Measurements from ENCODE around the gene EXOC5. TPM values are rescaled to one million over a fixed set of nuclear protein-coding genes. Genes with fewer than 3 reads are reported as not detected.

The EXOC5 gene
- total and polyA plus RNA-seq, 4 donors = 13.7 to 75.1 (median 47.1) TPM

GRCh38 chr14:57293866-57294837, 25.4 kb upstream of the EXOC5 start:
- WGBS, 2 donors = 96 to 97% methylated on average over 1 of the region's 1 CpG

GRCh38 chr14:57291692-57292647, 23.3 kb upstream of the EXOC5 start:
- 61 to 65% methylated on average over 6 of the region's 6 CpGs for WGBS, 2 donors
- no peak overlapping the region for H3K27ac ChIP-seq (ENCODE audit: low read depth in 1 of 2, low read length in 2 of 2)
- intact Hi-C loops (cut with DNase I) = no loop called here
- H3K4me3 ChIP-seq (ENCODE audit: low read length in 2 of 2) = no peak overlapping the region
- H3K36me3 ChIP-seq (ENCODE audit: control insufficient read depth in 1 of 2, insufficient read depth in 2 of 2, low read length in 1 of 2) = peaks cover 0 to 3% of the 10 kb centered on the region in 2 donors
- H3K27me3 ChIP-seq (ENCODE audit: control insufficient read depth in 1 of 2, insufficient read depth in 2 of 2, low read length in 1 of 2) = no peaks in the 10 kb centered on the region
- no peaks in the 10 kb centered on the region for H3K4me1 ChIP-seq (ENCODE audit: control insufficient read depth in 1 of 2, insufficient read depth in 2 of 2, low read length in 2 of 2)
- DNase-seq (no peak), ATAC-seq (ENCODE audit: low FRiP score) (no peak)
- H3K9me3 ChIP-seq (ENCODE audit: control insufficient read depth, low read length) = no peaks in the 10 kb centered on the region

More at GRCh38 chr14:57293866-57294837, 25.4 kb upstream of the EXOC5 start:
- Histone ChIP-seq H3K36me3 (ENCODE audit: control insufficient read depth in 1 of 2, insufficient read depth in 2 of 2, low read length in 1 of 2) (no peaks in the 10 kb centered on the region), H3K4me1 (ENCODE audit: control insufficient read depth in 1 of 2, insufficient read depth in 2 of 2, low read length in 2 of 2) (no peaks in the 10 kb centered on the region), H3K27ac (ENCODE audit: low read depth in 1 of 2, low read length in 2 of 2) (no peak overlapping the region), H3K27me3 (ENCODE audit: control insufficient read depth in 1 of 2, insufficient read depth in 2 of 2, low read length in 1 of 2) (no peaks in the 10 kb centered on the region), H3K9me3 (ENCODE audit: control insufficient read depth, low read length) (no peaks in the 10 kb centered on the region), H3K4me3 (ENCODE audit: low read length in 2 of 2) (no peak overlapping the region)
- intact Hi-C loops (cut with DNase I) = no loop called here
- ATAC-seq (ENCODE audit: low FRiP score) (no peak), DNase-seq (no peak)

DNA sequence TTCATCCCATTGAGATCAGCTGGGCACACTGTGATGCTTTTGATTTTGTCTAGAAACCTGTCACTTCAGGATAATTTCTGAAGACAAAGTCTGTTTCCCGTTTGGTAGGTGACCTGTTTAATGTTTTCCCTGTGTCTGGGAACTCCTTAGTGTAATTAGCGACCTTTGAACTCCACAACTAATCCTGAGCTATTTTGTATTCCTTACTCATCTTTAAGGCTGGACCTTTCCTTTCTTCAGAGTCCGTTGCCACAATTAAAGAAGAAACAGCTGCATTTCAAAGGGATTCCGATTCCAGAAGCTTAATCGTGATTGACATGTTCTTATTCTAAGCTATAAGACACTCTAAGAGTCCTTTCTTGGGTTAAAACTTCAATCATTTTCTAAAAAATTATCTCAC, 22.0 kb upstream of the EXOC5 start:
- intact Hi-C loops (cut with DNase I) = no loop called here

DNA sequence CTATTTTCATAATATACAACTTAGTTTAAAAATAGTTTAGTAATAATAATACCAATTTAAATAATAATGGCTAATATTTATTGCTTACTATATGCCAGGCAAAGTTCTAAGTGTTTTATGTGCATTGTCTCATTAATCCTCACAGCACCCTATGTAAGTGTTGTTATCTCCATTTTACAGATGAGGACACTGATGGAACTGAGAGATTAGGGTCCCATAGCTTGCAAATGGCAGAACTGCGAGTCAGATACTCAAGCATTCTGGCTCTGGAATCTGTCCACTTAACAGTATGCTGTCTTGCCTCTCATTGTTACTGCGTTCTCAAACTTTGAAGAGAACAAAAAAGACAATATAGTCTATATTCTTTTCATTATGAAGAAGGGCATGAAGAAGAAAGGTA, 19.0 kb upstream of the EXOC5 start:
- peaks cover 0 to 7% of the 10 kb centered on the region in 2 donors for H3K36me3 ChIP-seq (ENCODE audit: control insufficient read depth in 1 of 2, insufficient read depth in 2 of 2, low read length in 1 of 2)
- intact Hi-C loops (cut with DNase I) = no loop called here

More for the DNA sequence above, 22.0 kb upstream of the EXOC5 start:
- Histone ChIP-seq H3K27ac (ENCODE audit: low read depth in 1 of 2, low read length in 2 of 2) (no peak overlapping the region), H3K27me3 (ENCODE audit: control insufficient read depth in 1 of 2, insufficient read depth in 2 of 2, low read length in 1 of 2) (no peaks in the 10 kb centered on the region), H3K4me3 (ENCODE audit: low read length in 2 of 2) (no peak overlapping the region), H3K9me3 (ENCODE audit: control insufficient read depth, low read length) (no peaks in the 10 kb centered on the region), H3K4me1 (ENCODE audit: control insufficient read depth in 1 of 2, insufficient read depth in 2 of 2, low read length in 2 of 2) (no peaks in the 10 kb centered on the region), H3K36me3 (ENCODE audit: control insufficient read depth in 1 of 2, insufficient read depth in 2 of 2, low read length in 1 of 2) (peaks cover 0 to 3% of the 10 kb centered on the region in 2 donors)
- ATAC-seq (ENCODE audit: low FRiP score) (no peak), DNase-seq (no peak)
- 80% methylated on average over 5 of the region's 5 CpGs for WGBS, 2 donors

GRCh38 chr14:57277062-57277461, 8.4 kb upstream of the EXOC5 start:
- WGBS, 2 donors = 96 to 97% methylated on average over 3 of the region's 3 CpGs
- ATAC-seq (ENCODE audit: low FRiP score) = no peak
- Histone ChIP-seq H3K36me3 (ENCODE audit: control insufficient read depth in 1 of 2, insufficient read depth in 2 of 2, low read length in 1 of 2) (peaks cover 0 to 3% of the 10 kb centered on the region in 2 donors), H3K9me3 (ENCODE audit: control insufficient read depth, low read length) (no peaks in the 10 kb centered on the region), H3K4me3 (ENCODE audit: low read length in 2 of 2) (no peak overlapping the region), H3K4me1 (ENCODE audit: control insufficient read depth in 1 of 2, insufficient read depth in 2 of 2, low read length in 2 of 2) (no peaks in the 10 kb centered on the region), H3K27ac (ENCODE audit: low read depth in 1 of 2, low read length in 2 of 2) (no peak overlapping the region), H3K27me3 (ENCODE audit: control insufficient read depth in 1 of 2, insufficient read depth in 2 of 2, low read length in 1 of 2) (no peaks in the 10 kb centered on the region)
- intact Hi-C loops (cut with DNase I) = no loop called here
- no peak for DNase-seq

More for the DNA sequence above, 19.0 kb upstream of the EXOC5 start:
- H3K4me3 ChIP-seq (ENCODE audit: low read length in 2 of 2) = no peak overlapping the region
- no peaks in the 10 kb centered on the region for H3K4me1 ChIP-seq (ENCODE audit: control insufficient read depth in 1 of 2, insufficient read depth in 2 of 2, low read length in 2 of 2)
- no peaks in the 10 kb centered on the region for H3K9me3 ChIP-seq (ENCODE audit: control insufficient read depth, low read length)
- 84 to 85% methylated on average over 2 of the region's 2 CpGs for WGBS, 2 donors
- no peaks in the 10 kb centered on the region for H3K27me3 ChIP-seq (ENCODE audit: control insufficient read depth in 1 of 2, insufficient read depth in 2 of 2, low read length in 1 of 2)
- H3K27ac ChIP-seq (ENCODE audit: low read depth in 1 of 2, low read length in 2 of 2) = no peak overlapping the region
- DNase-seq (no peak), ATAC-seq (ENCODE audit: low FRiP score) (no peak)

DNA sequence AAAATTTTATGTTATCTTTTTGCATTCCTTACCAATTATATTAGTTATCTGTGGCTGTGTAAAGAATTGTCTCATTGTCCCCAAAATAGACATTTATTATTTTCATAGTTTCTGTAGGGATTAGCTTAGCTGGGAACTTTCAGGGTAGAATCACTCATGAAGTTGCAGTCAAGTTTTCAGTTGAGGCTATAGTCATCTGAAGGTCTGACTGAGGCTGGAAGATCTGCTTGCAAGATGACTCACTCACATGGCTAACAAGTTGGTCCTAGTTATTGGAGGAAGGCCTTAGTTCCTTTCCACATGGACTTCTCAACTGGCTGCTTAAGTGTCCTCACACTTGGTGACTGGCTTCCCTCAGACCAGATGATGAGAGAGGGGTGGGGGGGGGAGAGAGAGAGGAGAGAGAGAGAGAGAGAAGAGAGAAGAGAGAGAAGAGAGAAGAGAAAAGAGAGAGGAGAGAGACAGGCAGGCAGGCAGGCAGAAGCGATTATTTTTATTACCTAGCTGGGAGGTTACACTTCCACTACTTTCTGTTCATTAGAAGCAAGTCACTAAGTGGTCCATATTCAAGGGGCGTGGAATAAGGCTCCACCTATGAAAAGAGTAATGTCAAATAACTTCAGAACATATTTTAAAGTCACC, 6.4 kb upstream of the EXOC5 start:
- no peak overlapping the region for H3K27ac ChIP-seq (ENCODE audit: low read depth in 1 of 2, low read length in 2 of 2)
- 88 to 96% methylated on average over 2 of the region's 2 CpGs for WGBS, 2 donors
- ATAC-seq (ENCODE audit: low FRiP score) = no peak
- no peak overlapping the region for H3K4me3 ChIP-seq (ENCODE audit: low read length in 2 of 2)
- H3K4me1 ChIP-seq (ENCODE audit: control insufficient read depth in 1 of 2, insufficient read depth in 2 of 2, low read length in 2 of 2) = peaks cover 0 to 4% of the 10 kb centered on the region in 2 donors
- no peaks in the 10 kb centered on the region for H3K9me3 ChIP-seq (ENCODE audit: control insufficient read depth, low read length)
- intact Hi-C loops (cut with DNase I) = no loop called here
- DNase-seq = no peak
- peaks cover 0 to 3% of the 10 kb centered on the region in 2 donors for H3K36me3 ChIP-seq (ENCODE audit: control insufficient read depth in 1 of 2, insufficient read depth in 2 of 2, low read length in 1 of 2)
- no peaks in the 10 kb centered on the region for H3K27me3 ChIP-seq (ENCODE audit: control insufficient read depth in 1 of 2, insufficient read depth in 2 of 2, low read length in 1 of 2)

- ATAC-seq (ENCODE audit: low FRiP score) = no peak
- no peak for DNase-seq
- Histone ChIP-seq H3K9me3 (ENCODE audit: control insufficient read depth, low read length) (no peaks in the 10 kb centered on the region), H3K4me1 (ENCODE audit: control insufficient read depth in 1 of 2, insufficient read depth in 2 of 2, low read length in 2 of 2) (peaks cover 2 to 4% of the 10 kb centered on the region in 2 donors), H3K36me3 (ENCODE audit: control insufficient read depth in 1 of 2, insufficient read depth in 2 of 2, low read length in 1 of 2) (peaks cover 0 to 3% of the 10 kb centered on the region in 2 donors), H3K27me3 (ENCODE audit: control insufficient read depth in 1 of 2, insufficient read depth in 2 of 2, low read length in 1 of 2) (no peaks in the 10 kb centered on the region), H3K27ac (ENCODE audit: low read depth in 1 of 2, low read length in 2 of 2) (no peak overlapping the region), H3K4me3 (ENCODE audit: low read length in 2 of 2) (no peak overlapping the region)
- intact Hi-C loops (cut with DNase I) = no loop called here
- 71 to 76% methylated on average over 2 of the region's 2 CpGs for WGBS, 2 donors
These were observed 5.8 kb upstream of the EXOC5 start for GRCh38 chr14:57274551-57274950.

- ATAC-seq (ENCODE audit: low FRiP score) (no peak), DNase-seq (no peak)
- WGBS, 2 donors = 92 to 96% methylated on average over 1 of the region's 1 CpG
- no peak overlapping the region for H3K27ac ChIP-seq (ENCODE audit: low read depth in 1 of 2, low read length in 2 of 2)
- peaks cover 0 to 3% of the 10 kb centered on the region in 2 donors for H3K36me3 ChIP-seq (ENCODE audit: control insufficient read depth in 1 of 2, insufficient read depth in 2 of 2, low read length in 1 of 2)
- peaks cover 2 to 4% of the 10 kb centered on the region in 2 donors for H3K4me1 ChIP-seq (ENCODE audit: control insufficient read depth in 1 of 2, insufficient read depth in 2 of 2, low read length in 2 of 2)
- no peak overlapping the region for H3K4me3 ChIP-seq (ENCODE audit: low read length in 2 of 2)
- intact Hi-C loops (cut with DNase I) = no loop called here
- no peaks in the 10 kb centered on the region for H3K9me3 ChIP-seq (ENCODE audit: control insufficient read depth, low read length)
- H3K27me3 ChIP-seq (ENCODE audit: control insufficient read depth in 1 of 2, insufficient read depth in 2 of 2, low read length in 1 of 2) = no peaks in the 10 kb centered on the region
These were observed 4.5 kb upstream of the EXOC5 start for GRCh38 chr14:57273236-57273635.
